Activated CD4-positive, CD25-positive, alpha-beta regulatory T cell (primary cell): Measurements from ENCODE around the gene PTRH1.

Experiments
- DNase-seq, 4 experiments: peaks; one replicate each; lab custom pipeline; 2025; lab: John Stamatoyannopoulos, UW

Gene PTRH1

DNA sequence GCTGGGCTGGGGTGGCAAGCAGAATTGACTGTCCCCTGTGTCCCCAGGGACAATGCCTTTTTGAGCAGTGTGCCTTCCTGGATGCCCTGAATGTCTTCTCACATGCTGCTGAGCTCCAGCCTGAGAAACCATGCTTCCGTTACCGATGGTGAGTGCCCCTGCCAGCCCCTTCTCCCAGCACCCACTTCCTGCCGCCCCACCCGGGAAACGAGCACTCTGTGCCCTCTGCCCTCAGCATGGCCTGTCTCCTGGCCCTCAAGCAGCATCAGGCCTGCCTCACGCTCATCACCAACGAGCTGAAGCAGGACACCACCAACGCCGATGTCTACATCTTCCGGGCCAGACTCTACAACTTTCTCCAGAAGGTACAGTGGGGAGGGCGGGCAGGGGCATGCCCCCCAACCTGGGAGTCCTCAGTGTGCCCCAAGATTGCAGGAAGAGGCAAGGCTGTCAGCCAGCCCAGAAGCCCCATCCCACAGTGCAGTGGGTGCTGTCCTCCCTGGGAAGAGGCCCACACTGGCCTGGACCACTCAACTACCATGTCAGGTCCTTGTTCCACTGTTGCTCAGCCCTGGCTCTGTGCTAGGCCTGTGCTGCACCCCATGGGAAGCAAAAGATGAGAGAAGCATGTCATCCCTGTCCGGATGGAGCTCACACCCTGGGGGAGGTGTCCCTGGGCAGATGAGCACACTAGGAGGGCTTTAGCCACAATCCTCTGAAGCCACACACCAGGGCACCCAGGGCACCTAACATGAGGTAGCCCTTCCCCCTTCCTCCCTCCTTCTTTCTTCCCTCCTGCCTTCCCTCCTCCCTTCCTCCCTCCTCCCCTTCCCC is 4.8 kb upstream of the PTRH1 start:
- DNase-seq, result no peak

DNA sequence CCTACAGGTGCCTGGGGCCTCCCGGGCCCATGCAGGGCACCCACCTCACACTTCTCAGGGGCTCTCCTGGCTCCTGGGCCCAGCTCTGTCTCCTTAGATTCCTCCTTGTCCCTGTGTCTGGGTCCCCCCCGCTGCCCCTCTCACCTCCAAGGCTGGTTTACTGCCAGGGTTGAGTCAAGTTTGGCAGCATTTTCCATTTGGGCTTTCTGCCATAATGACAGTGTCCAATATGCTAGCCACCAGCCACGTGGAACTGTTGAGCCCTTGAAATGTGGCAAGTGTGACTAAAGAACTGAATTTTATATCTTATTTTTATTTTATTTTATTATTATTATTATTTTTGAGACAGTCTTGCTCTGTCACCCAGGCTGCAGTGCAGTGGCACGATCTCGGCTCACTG is 2.3 kb upstream of the PTRH1 start:
- no peak for DNase-seq

DNA sequence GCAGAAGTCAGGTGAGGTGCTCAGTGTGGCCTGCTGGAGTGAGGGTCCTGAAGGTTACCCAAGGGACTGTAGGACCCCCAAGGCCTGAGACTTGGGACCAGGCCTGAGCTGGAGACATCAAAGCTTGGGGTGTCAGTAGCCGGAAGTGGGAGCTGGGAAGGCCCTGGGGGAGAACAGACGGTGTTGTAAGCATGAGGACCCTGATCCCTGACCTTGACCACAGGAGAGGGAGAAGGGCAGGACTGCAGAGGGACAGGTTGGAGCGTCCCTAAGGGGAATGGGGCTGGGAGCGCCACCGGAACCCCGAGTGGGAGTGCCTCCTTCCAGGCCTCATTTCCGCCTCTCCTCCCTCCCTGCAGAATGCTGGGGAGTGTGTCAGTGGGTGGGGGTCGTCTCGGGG is 949 bp upstream of the PTRH1 start:
- DNase-seq, result no peak

DNA sequence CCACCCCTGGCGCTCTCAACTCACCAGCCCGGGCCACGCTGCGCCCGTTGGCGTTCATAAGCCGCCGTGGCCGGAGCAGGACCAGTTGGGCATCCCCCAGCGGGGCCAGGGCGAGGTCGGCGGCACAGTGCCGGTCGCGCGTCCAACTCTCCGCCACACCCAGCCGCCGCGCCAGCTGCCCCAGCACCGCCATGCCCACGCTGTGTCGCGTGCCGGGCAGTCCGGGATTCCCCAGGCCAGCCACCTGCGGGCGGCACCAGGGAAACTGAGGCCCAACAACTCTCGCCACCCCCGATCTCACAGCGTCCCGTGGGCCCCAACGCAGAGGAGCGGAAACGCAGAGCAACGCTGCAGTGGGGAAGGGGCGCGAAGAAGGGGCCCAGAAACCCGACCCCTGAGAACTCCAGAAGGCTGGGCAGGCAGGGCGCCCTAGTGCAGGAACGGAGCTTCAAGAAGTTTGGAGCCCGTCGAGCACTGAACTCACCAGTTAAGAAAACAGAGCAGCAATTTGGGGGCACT is 453 bp downstream of the PTRH1 start:
- DNase-seq, result peak in 1 of 4 experiments; percentile 18

GRCh38 chr9:127714020-127714750 is 1.3 kb downstream of the PTRH1 start:
- DNase-seq, result no peak

GRCh38 chr9:127712867-127713266 is 2.6 kb downstream of the PTRH1 start:
- DNase-seq, result no peak

- DNase-seq, result no peak
Observed at GRCh38 chr9:127712371-127712770, 3.1 kb downstream of the PTRH1 start.

- no peak for DNase-seq
Observed at GRCh38 chr9:127711831-127712274, 3.6 kb downstream of the PTRH1 start.

DNA sequence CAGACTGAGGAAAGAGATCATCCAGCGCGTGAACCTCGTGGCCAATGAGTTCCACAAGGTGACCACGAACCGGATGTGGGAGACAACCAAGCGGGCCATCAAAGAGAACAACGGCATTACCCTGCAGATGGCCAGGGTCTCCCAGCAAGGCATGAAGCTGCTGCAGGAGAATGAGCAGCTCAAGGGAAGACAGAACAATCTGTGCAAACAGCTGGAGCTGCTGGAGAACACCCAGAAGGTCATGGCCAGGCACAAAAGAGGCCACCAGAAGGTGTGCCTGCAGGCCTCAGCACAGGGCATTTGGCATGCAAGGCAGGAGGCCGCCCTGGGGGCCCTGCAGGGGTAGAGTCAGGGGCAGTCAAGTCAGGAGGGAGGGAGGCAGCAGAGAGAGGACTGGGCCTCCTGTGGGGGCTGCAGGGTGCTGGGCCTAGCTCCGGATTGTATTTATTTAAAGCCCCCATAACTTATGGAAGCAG is 4.2 kb downstream of the PTRH1 start:
- DNase-seq, result no peak

DNA sequence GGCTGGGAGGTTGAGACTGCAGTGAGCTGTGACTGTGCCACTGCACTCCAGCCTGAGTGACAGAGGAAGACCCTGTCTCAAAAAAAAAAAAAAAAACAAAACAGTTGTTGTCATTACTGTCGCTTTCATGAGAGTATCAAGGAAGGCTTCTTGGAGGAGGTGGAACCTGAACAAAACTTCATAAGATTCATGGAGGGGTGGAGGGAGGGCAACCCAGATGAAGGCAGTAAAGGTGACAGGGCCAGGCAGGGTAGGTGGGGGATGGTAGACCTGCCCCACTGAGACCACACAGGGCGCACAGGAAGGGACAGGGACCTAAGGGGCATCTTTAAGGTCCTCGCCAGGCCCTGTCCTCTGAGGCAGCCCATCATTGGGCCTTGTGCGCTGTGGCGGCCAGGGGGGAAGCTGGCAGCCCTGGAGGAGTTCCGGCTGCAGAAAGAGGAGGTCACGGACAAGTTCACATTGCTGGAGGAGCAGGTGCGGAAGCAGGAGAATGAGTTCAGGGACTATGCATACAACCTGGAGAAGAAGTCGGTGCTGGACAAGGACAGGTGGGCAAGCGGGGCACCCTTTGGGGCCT is 5.2 kb downstream of the PTRH1 start:
- DNase-seq, result no peak

- DNase-seq, result no peak
Observed at GRCh38 chr9:127708952-127709587, 6.4 kb downstream of the PTRH1 start.

GRCh38 chr9:127707766-127708165 is 7.7 kb downstream of the PTRH1 start:
- no peak for DNase-seq

DNA sequence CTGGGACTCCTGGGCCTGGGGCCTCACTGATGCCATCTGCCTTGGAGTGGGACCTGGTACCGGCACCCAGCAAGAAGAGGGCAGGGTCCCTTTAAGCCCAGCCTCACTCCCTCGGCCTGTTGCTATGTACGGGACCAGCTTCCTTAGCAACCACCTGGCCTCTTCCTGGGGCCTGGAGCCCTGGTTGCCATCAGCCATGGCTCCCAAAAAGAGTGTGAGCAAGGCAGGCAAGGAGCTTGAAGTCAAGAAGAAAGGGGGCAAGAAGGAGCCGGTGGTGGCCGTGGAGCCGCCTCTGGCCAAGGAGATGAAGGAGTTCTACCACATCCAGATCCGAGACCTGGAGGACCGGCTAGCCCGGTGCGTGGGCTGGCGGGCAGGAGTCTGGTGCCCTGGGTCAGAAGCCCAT is 8.6 kb downstream of the PTRH1 start, which contains the start of gene CFAP157:
Gene CFAP157, plus strand, starts transcription at position 153 of the 406 bp plus-strand sequence. Its CDS starts 44 bp downstream, at position 197.
- no peak for DNase-seq

- DNase-seq, result no peak
Observed at GRCh38 chr9:127705577-127706379, 9.7 kb downstream of the PTRH1 start.

GRCh38 chr9:127703289-127703946 is 12.0 kb downstream of the PTRH1 start:
- DNase-seq, result no peak

- no peak for DNase-seq
Observed at GRCh38 chr9:127700594-127701255, 14.7 kb downstream of the PTRH1 start.

DNA sequence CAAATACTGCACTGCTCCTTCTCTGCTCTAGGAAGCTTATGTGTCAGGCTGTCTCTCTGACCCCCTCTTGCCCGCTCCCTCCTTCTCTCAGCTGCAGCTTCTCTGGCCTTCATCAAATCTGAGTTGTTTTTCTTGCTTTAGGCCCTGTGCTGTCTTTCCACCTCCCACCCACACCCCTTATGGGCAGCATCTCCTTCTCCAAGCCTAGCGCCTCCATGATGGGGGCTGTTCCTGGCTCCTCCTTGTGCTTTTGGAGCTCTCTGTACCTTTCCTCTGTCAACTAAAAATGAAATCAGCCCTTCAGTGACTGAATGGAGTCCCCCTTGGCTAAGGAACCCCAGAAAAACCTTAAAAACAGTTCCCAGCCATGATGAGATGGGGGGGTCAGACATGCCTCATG is 15.3 kb downstream of the PTRH1 start:
- no peak for DNase-seq

- peak; percentile 54 to 70 (median 62) for DNase-seq
Observed at GRCh38 chr9:127698985-127699670, 16.3 kb downstream of the PTRH1 start.

DNA sequence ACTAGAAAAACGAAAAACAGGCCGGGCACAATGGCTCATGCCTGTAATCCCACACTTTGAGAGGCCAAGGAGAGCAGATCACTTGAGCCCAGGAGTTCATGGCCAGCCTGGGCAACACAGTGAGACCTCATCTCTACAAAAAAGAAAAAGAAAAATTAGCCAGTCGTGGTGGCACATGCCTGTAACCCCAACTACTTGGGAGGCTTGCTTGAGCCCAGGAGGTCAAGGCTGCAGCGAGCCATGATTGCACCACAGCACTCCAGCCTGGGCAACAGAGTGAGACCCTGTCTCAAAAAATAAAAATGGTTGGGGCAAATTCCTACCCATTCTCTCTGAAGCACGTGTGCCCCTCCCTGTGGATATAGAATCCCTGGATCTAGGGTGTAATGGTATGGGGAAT is 17.1 kb downstream of the PTRH1 start:
- DNase-seq, result no peak
